ENCODE results near the gene LRRC3. TPM values are rescaled to one million over a fixed set of nuclear protein-coding genes. Genes with fewer than 3 reads are reported as not detected.

The LRRC3 gene
- total RNA-seq, 1 experiment from 2014 or later, result 5.7 TPM

GRCh38 chr21:44477712-44478111 is 22.4 kb downstream of the LRRC3 start:
- peaks cover 7% of the 10 kb centered on the region for H3K9me3 Mint-ChIP-seq
- ATAC-seq (no peak), DNase-seq (ENCODE audit: low spot score) (no peak)
- TF ChIP-seq ZNF425 (CRISPR knock-in tag; conservative IDR thresholded peaks at IDR 0.05), result no peak
- TF ChIP-seq NR2C2 (CRISPR knock-in tag; IDR thresholded peaks at IDR 0.05), result no peak
- TF ChIP-seq IRF2 (CRISPR knock-in tag; IDR thresholded peaks at IDR 0.05; ENCODE audit: borderline replicate concordance, low read depth), result no peak
- TF ChIP-seq MYBL2 (CRISPR knock-in tag; IDR thresholded peaks at IDR 0.05), result no peak
- TF ChIP-seq TP53 (CRISPR knock-in tag; IDR thresholded peaks at IDR 0.05), result no peak
- no peak for TF ChIP-seq ZNF281 (CRISPR knock-in tag; IDR thresholded peaks at IDR 0.05)
- no peak for TF ChIP-seq AFF4 (CRISPR knock-in tag; IDR thresholded peaks at IDR 0.05; ENCODE audit: borderline replicate concordance)
- no peak for TF ChIP-seq HMGXB4 (CRISPR knock-in tag; IDR thresholded peaks at IDR 0.05)
- H3K27ac Mint-ChIP-seq, result no peak overlapping the region
- H3K4me3 Mint-ChIP-seq, result no peak overlapping the region
- H3K27me3 Mint-ChIP-seq (ENCODE audit: low read depth), result no peaks in the 10 kb centered on the region; the same call in 1 of the 2 replicates
- POLR2A ChIA-PET, result no interaction called here
- CTCF ChIA-PET, result interaction anchor here (1.9 kb wide), 1 partner anchor 33 kb away, joined by 6 read pairs; no protein-coding TSS in a partner anchor
- 0 out of 2 replicates have a peak, but pooled peaks cover 2% of the 10 kb centered on the region for H3K4me1 Mint-ChIP-seq
- no peaks in the 10 kb centered on the region; the same call in 1 of the 2 replicates for H3K36me3 Mint-ChIP-seq

GRCh38 chr21:44478124-44478800 is 23.0 kb downstream of the LRRC3 start:
- peaks cover 7% of the 10 kb centered on the region for H3K9me3 Mint-ChIP-seq
- no peak for ATAC-seq
- H3K4me1 Mint-ChIP-seq, result 0 out of 2 replicates have a peak, but pooled peaks cover 5% of the 10 kb centered on the region
- H3K36me3 Mint-ChIP-seq, result no peaks in the 10 kb centered on the region; the same call in 1 of the 2 replicates
- H3K27ac Mint-ChIP-seq, result no peak overlapping the region
- no peak for TF ChIP-seq E2F4 (CRISPR knock-in tag; IDR thresholded peaks at IDR 0.05; ENCODE audit: borderline replicate concordance, low read depth)
- no peak for TF ChIP-seq USF1 (CRISPR knock-in tag; IDR thresholded peaks at IDR 0.05)
- H3K27me3 Mint-ChIP-seq (ENCODE audit: low read depth), result no peaks in the 10 kb centered on the region; the same call in 1 of the 2 replicates
- DNase-seq (ENCODE audit: low spot score), result no peak
- ChIA-PET CTCF (interaction anchor here (1.9 kb wide), 1 partner anchor 34 kb away, joined by 6 read pairs; no protein-coding TSS in a partner anchor), POLR2A (no interaction called here)
- H3K4me3 Mint-ChIP-seq, result no peak overlapping the region
